Measurements from ENCODE around the gene RAMACL. TPM values are rescaled to one million over a fixed set of nuclear protein-coding genes. Genes with fewer than 3 reads are reported as not detected.

The RAMACL gene
- total and polyA plus RNA-seq, 4 donors, result 0.30 to 17.6 (median 4.3) TPM

DNA sequence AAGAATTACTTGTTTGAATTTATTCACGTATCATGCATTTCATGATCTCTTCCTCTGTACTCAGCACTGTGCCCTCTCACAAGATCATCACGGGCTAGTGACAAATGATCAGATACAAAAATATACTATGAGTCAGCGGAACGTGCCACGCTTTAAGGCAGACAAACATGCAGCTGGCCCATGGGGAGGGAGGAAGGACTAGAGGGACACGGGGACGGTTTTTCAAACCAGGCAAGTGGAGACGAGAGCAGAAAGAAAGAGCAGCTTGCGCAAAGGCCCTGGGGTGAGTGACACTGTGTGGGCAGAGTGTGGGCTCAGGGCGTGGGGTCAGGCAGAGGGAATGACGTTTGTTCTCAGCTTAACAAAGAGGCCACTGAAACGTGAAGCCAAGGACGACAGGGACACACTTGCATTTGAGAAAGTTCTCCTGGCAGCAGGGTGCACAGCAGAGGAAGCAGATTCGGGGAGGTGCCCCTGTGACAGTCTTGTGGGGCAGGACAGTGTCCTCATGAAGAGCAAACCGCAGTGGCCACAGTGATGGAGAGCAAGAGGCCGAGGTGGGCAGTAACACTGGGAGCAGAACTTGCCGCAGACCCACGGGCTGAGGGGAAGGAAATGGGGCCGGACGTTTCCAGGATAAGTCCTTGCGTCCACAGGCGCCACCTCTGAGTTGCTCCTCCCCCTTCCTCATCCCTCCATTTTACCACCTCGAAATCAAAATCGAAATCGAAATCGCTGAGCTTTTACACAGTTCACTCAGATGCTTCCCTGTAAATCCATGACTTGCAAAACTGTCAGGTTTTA lies 47.5 kb upstream of the RAMACL start:
- ATAC-seq (ENCODE audit: insufficient read depth, low FRiP score) (peak; percentile 51), DNase-seq (peak in 2 of 3 donors; percentile 39 to 54)
- WGBS, 2 donors, result 55 to 59% methylated on average over 26 of the region's 26 CpGs
- peaks cover 0 to 29% (median 5%) of the 10 kb centered on the region in 5 donors for H3K4me1 ChIP-seq (ENCODE audit: control insufficient read depth in 5 of 5, insufficient read depth in 5 of 5, low read length in 5 of 5)
- H3K9ac ChIP-seq (ENCODE audit: insufficient read depth in 1 of 2, low read length in 2 of 2), result no peak overlapping the region
- no peak overlapping the region for H3K4me3 ChIP-seq
- TF ChIP-seq, protein P1, sequence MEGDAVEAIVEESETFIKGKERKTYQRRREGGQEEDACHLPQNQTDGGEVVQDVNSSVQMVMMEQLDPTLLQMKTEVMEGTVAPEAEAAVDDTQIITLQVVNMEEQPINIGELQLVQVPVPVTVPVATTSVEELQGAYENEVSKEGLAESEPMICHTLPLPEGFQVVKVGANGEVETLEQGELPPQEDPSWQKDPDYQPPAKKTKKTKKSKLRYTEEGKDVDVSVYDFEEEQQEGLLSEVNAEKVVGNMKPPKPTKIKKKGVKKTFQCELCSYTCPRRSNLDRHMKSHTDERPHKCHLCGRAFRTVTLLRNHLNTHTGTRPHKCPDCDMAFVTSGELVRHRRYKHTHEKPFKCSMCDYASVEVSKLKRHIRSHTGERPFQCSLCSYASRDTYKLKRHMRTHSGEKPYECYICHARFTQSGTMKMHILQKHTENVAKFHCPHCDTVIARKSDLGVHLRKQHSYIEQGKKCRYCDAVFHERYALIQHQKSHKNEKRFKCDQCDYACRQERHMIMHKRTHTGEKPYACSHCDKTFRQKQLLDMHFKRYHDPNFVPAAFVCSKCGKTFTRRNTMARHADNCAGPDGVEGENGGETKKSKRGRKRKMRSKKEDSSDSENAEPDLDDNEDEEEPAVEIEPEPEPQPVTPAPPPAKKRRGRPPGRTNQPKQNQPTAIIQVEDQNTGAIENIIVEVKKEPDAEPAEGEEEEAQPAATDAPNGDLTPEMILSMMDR (IDR thresholded peaks at IDR 0.05; ENCODE audit: control extremely low read depth, extremely low read depth), result no peak
- H3K27ac ChIP-seq (ENCODE audit: low read depth in 1 of 2, low read length in 1 of 2), result peak overlapping the region; percentile 13 to 86
- H3K27me3 ChIP-seq (ENCODE audit: control insufficient read depth in 3 of 3, insufficient read depth in 3 of 3, low read length in 2 of 3), result peaks cover 0 to 6% (median 4%) of the 10 kb centered on the region in 3 donors
- no peaks in the 10 kb centered on the region for H3K9me3 ChIP-seq (ENCODE audit: control insufficient read depth in 4 of 4, insufficient read depth in 3 of 4, low read length in 3 of 4)
- no peaks in the 10 kb centered on the region for H3K36me3 ChIP-seq (ENCODE audit: control insufficient read depth in 4 of 4, insufficient read depth in 4 of 4, low read length in 4 of 4)

DNA sequence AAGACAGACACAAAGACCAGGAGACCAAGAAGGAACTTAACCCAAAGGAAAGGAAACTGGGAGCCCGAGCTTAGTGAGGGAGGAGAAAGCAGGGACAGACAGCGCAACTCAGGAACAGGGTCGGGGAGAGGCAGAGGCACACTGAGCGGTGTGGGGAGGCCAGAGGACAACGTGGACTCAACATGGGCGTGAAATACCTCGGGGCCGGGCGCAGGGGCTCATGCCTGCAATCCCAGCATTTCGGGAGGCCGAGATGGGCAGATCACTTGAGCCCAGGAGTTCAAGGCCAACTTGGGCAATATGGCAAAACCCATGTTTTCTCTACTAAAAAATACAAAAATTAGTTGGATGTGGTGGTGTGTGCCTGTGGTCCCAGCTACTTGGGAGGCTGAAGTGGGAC lies 46.3 kb upstream of the RAMACL start:
- 94 to 95% methylated on average over 11 of the region's 11 CpGs for WGBS, 2 donors
- TF ChIP-seq, protein P1 (IDR thresholded peaks at IDR 0.05; ENCODE audit: control extremely low read depth, extremely low read depth), result no peak
- H3K9me3 ChIP-seq (ENCODE audit: control insufficient read depth in 4 of 4, insufficient read depth in 3 of 4, low read length in 3 of 4), result no peaks in the 10 kb centered on the region
- no peak overlapping the region for H3K9ac ChIP-seq (ENCODE audit: insufficient read depth in 1 of 2, low read length in 2 of 2)
- ATAC-seq (ENCODE audit: insufficient read depth, low FRiP score) (no peak), DNase-seq (no peak)
- peaks cover 0 to 6% (median 4%) of the 10 kb centered on the region in 3 donors for H3K27me3 ChIP-seq (ENCODE audit: control insufficient read depth in 3 of 3, insufficient read depth in 3 of 3, low read length in 2 of 3)
- H3K36me3 ChIP-seq (ENCODE audit: control insufficient read depth in 4 of 4, insufficient read depth in 4 of 4, low read length in 4 of 4), result no peaks in the 10 kb centered on the region
- H3K4me3 ChIP-seq, result no peak overlapping the region
- H3K27ac ChIP-seq (ENCODE audit: low read depth in 1 of 2, low read length in 1 of 2), result peak overlapping the region in 1 of 2 donors; percentile 54
- H3K4me1 ChIP-seq (ENCODE audit: control insufficient read depth in 5 of 5, insufficient read depth in 5 of 5, low read length in 5 of 5), result peaks cover 5 to 31% (median 6%) of the 10 kb centered on the region in 5 donors

DNA sequence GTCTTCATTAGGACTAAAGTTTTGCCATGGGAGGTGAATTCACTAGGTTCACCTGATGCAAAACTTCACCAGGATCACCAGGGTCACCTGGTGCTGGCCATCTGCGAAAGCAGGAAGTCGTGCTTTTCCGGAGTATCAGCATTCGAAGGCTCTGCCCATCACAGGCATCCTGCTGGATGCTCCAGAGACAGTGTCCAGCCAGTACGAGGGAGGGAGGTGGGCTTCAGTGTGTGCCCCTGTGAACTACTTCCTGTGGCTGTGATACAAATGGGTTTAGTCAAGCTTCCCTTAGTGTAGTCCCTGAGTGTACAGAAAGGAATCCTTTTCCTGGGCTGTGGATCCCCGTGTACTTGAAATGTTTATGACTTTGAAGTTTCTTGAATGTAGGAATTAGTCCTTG lies 44.0 kb upstream of the RAMACL start:
- Histone ChIP-seq H3K27me3 (ENCODE audit: control insufficient read depth in 3 of 3, insufficient read depth in 3 of 3, low read length in 2 of 3) (peaks cover 0 to 6% (median 4%) of the 10 kb centered on the region in 3 donors), H3K9ac (ENCODE audit: insufficient read depth in 1 of 2, low read length in 2 of 2) (no peak overlapping the region), H3K4me1 (ENCODE audit: control insufficient read depth in 5 of 5, insufficient read depth in 5 of 5, low read length in 5 of 5) (peaks cover 0 to 19% (median 6%) of the 10 kb centered on the region in 5 donors), H3K9me3 (ENCODE audit: control insufficient read depth in 4 of 4, insufficient read depth in 3 of 4, low read length in 3 of 4) (no peaks in the 10 kb centered on the region), H3K27ac (ENCODE audit: low read depth in 1 of 2, low read length in 1 of 2) (no peak overlapping the region), H3K4me3 (no peak overlapping the region), H3K36me3 (ENCODE audit: control insufficient read depth in 4 of 4, insufficient read depth in 4 of 4, low read length in 4 of 4) (no peaks in the 10 kb centered on the region)
- ATAC-seq (ENCODE audit: insufficient read depth, low FRiP score) (no peak), DNase-seq (peak in 1 of 3 donors; percentile 29)
- 66 to 76% methylated on average over 6 of the region's 6 CpGs for WGBS, 2 donors
- TF ChIP-seq, protein P1 (IDR thresholded peaks at IDR 0.05; ENCODE audit: control extremely low read depth, extremely low read depth), result no peak
